Activated CD8-positive, alpha-beta T cell treated with anti-CD3 and anti-CD28 coated beads for 36 hours (primary cell): ENCODE results near the gene GRAMD2A. TPM values are rescaled to one million over a fixed set of nuclear protein-coding genes. Genes with fewer than 3 reads are reported as not detected.

Experiments used
- ATAC-seq: fragments of 200-7000 bp; cut with Tn5 transposase; one replicate; pipeline ENCODE4 v1.10.0; 2021; ENCODE audit warnings: mild to moderate bottlenecking, moderate library complexity
- CTCF ChIA-PET: fragments of 350-600 bp; sonication (Branson Sonifier 250); formaldehyde crosslinking; loops from one replicate; lab custom pipeline; 2021; ENCODE audit warnings: antibody characterized with exemption; lab: Charles Lee
- POLR2A ChIA-PET: fragments of 350-600 bp; sonication (Branson Sonifier 250); formaldehyde crosslinking; loops from one replicate; lab custom pipeline; 2021; ENCODE audit warnings: antibody characterized with exemption; lab: Charles Lee
- DNase-seq: peaks from one replicate; pipeline ENCODE4 v3.0.0-alpha.2; 2020
- H3K27ac Mint-ChIP-seq: one replicate; pipeline ENCODE4 v1.8.0; 2021; ENCODE audit warnings: mild to moderate bottlenecking, mixed read lengths
- H3K27me3 Mint-ChIP-seq: one replicate; pipeline ENCODE4 v1.8.0; 2021; ENCODE audit warnings: mixed read lengths
- H3K36me3 Mint-ChIP-seq: one replicate; pipeline ENCODE4 v1.8.0; 2021; ENCODE audit warnings: low read depth, mixed read lengths
- H3K4me1 Mint-ChIP-seq: one replicate; pipeline ENCODE4 v1.8.0; 2021; ENCODE audit warnings: low read depth, mixed read lengths
- H3K4me3 Mint-ChIP-seq: one replicate; pipeline ENCODE4 v1.8.0; 2021; ENCODE audit warnings: mild to moderate bottlenecking, moderate library complexity, mixed read lengths
- H3K9me3 Mint-ChIP-seq: one replicate; pipeline ENCODE4 v1.8.0; 2021; ENCODE audit warnings: mixed read lengths
- intact Hi-C: fragments of 100-400 bp; cut with micrococcal nuclease; formaldehyde crosslinking; loops from one replicate; pipeline ENCODE4 v1.10.0; 2022
- total RNA-seq, 2 experiments: library from RNA; stranded (reverse); gene quantifications; one replicate each; pipeline ENCODE4 v1.2.3, GENCODE V29; 2021
- TF ChIP-seq, protein P1 (sequence below): fragments of 200-600 bp; IDR thresholded peaks from one replicate; pipeline ENCODE4 v1.8.0; 2022; ENCODE audit warnings: antibody characterized with exemption, mild to moderate bottlenecking

GRAMD2A gene
- total RNA-seq, 2 experiments from 2014 or later: not detected

DNA sequence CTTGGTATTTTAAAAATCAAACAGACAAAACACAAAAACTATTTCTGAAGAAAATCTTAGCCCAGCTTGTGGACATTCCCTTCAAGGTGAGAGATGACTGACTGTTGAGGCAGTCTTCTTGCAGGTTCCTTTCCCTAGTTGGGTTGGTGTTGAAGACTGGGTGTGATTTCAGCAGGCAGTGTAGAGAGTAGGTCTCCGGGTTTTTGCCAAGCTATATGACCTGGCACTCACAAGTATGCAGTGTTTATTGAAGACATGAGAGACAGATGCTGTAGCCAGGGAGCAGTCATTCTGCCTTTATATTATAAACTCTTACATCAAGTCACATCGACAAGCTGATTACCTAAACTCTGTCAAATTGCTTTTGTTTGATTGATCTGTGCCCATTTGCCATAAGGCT lies 61.9 kb downstream of the GRAMD2A start:
- TF ChIP-seq, protein P1, sequence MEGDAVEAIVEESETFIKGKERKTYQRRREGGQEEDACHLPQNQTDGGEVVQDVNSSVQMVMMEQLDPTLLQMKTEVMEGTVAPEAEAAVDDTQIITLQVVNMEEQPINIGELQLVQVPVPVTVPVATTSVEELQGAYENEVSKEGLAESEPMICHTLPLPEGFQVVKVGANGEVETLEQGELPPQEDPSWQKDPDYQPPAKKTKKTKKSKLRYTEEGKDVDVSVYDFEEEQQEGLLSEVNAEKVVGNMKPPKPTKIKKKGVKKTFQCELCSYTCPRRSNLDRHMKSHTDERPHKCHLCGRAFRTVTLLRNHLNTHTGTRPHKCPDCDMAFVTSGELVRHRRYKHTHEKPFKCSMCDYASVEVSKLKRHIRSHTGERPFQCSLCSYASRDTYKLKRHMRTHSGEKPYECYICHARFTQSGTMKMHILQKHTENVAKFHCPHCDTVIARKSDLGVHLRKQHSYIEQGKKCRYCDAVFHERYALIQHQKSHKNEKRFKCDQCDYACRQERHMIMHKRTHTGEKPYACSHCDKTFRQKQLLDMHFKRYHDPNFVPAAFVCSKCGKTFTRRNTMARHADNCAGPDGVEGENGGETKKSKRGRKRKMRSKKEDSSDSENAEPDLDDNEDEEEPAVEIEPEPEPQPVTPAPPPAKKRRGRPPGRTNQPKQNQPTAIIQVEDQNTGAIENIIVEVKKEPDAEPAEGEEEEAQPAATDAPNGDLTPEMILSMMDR: no peak
- POLR2A ChIA-PET: no interaction called here
- Mint-ChIP-seq H3K36me3 (no peaks in the 10 kb centered on the region), H3K27ac (no peak overlapping the region), H3K9me3 (no peaks in the 10 kb centered on the region), H3K4me3 (no peak overlapping the region), H3K4me1 (no peaks in the 10 kb centered on the region), H3K27me3 (no peaks in the 10 kb centered on the region)
- intact Hi-C loops: no loop called here
- ATAC-seq (no peak), DNase-seq (no peak)
- CTCF ChIA-PET: interaction anchor here (2.1 kb wide), 1 partner anchor 21 kb away, joined by 6 read pairs; no protein-coding TSS in a partner anchor

DNA sequence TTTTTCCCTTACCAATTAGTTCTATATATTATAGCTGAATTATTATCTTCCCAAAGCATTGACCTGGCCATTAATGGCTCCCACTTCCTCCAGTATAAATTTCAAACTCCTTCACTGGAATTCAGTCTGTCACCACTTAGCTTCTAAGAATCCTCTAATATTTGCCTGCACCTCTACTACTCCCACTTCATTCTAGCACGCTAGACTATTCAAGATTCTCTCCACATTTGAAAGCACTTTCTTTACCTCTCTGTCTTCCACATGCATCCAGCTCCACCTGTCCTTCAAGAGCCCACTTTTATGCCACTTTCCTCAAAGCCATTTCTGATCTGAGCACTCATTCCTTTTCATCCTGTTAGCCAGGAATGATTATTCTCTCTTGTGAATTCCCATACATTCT lies 64.4 kb downstream of the GRAMD2A start:
- POLR2A ChIA-PET: no interaction called here
- no peaks in the 10 kb centered on the region for H3K36me3 Mint-ChIP-seq
- CTCF ChIA-PET: interaction anchor here (1.0 kb wide), 1 partner anchor 23 kb away, joined by 3 read pairs; no protein-coding TSS in a partner anchor
- DNase-seq: no peak
- TF ChIP-seq, protein P1: no peak
- H3K4me3 Mint-ChIP-seq: no peak overlapping the region
- H3K27ac Mint-ChIP-seq: no peak overlapping the region
- H3K4me1 Mint-ChIP-seq: no peaks in the 10 kb centered on the region
- H3K9me3 Mint-ChIP-seq: no peaks in the 10 kb centered on the region
- no peaks in the 10 kb centered on the region for H3K27me3 Mint-ChIP-seq
- intact Hi-C loops: no loop called here
- ATAC-seq: no peak

DNA sequence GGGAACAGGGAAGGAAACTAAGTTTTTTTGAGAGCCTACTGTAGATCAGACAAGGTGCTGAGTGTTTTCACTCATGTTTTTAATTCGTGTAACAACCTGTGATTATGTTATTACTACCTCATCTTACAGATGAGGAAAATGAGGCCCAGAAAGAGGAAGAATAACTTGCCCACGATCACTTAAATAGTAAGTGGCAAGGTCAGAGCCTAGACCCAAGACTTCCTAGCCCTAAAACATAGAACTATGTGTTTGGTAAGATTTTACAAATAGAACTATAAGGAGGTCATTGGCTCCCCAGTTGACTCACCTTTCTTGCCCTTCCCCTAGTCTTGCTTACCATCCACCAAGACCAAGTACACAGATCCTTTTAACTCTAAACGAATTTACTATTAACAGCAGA lies 65.7 kb downstream of the GRAMD2A start:
- TF ChIP-seq, protein P1: no peak
- no peak overlapping the region for H3K4me3 Mint-ChIP-seq
- ChIA-PET CTCF (no interaction called here), POLR2A (no interaction called here)
- ATAC-seq (no peak), DNase-seq (no peak)
- no peaks in the 10 kb centered on the region for H3K36me3 Mint-ChIP-seq
- no peak overlapping the region for H3K27ac Mint-ChIP-seq
- intact Hi-C loops: no loop called here
- no peaks in the 10 kb centered on the region for H3K9me3 Mint-ChIP-seq
- no peaks in the 10 kb centered on the region for H3K27me3 Mint-ChIP-seq
- no peaks in the 10 kb centered on the region for H3K4me1 Mint-ChIP-seq

DNA sequence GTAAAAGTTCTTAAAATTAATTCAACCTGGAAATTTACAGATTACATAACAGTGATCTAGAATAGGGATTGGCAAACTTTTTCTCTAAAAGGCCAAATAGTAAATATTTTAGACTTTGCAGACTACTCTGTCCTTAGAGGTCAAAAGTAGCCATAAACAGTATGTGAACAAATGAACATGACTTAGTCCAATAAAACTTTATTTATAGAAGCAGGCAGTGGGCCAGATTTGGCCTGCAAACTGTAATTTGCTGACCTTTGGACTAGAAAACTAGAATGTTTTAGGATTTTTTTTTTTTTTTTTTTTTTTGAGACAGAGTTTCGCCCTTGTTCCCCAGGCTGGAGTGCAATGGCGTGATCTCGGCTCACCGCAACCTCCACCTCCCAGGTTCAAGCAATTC lies 67.3 kb downstream of the GRAMD2A start:
- intact Hi-C loops: no loop called here
- H3K27me3 Mint-ChIP-seq: no peaks in the 10 kb centered on the region
- H3K9me3 Mint-ChIP-seq: no peaks in the 10 kb centered on the region
- ATAC-seq: no peak
- no peaks in the 10 kb centered on the region for H3K4me1 Mint-ChIP-seq
- H3K27ac Mint-ChIP-seq: no peak overlapping the region
- DNase-seq: no peak
- TF ChIP-seq, protein P1: no peak
- POLR2A ChIA-PET: interaction anchor here (0.6 kb wide), 1 partner anchor 533 kb away, joined by 3 read pairs; no protein-coding TSS in a partner anchor
- no peaks in the 10 kb centered on the region for H3K36me3 Mint-ChIP-seq
- CTCF ChIA-PET: no interaction called here
- no peak overlapping the region for H3K4me3 Mint-ChIP-seq

DNA sequence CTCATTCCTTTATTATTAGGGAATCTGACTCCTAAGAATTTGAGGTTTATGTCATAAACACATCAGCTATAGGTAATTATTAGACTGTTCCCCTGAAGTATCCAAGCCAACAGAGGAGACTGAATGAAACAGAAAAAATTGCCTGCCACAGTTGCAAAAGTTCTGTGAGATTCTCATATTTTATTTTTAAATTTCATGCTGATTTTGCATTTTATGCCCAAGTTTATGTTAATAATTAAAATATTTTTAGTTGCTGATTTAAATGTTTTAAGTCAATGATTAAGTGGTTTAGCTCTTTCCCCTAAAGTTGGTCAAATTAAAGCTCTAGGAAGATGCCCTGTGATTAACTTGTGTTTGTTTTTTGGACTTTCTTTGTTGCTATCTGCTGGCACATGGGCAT lies 69.2 kb downstream of the GRAMD2A start:
- Mint-ChIP-seq H3K27ac (no peak overlapping the region), H3K4me3 (no peak overlapping the region), H3K4me1 (no peaks in the 10 kb centered on the region), H3K9me3 (no peaks in the 10 kb centered on the region), H3K36me3 (no peaks in the 10 kb centered on the region), H3K27me3 (no peaks in the 10 kb centered on the region)
- intact Hi-C loops: no loop called here
- DNase-seq: no peak
- no peak for ATAC-seq
- TF ChIP-seq, protein P1: no peak
- POLR2A ChIA-PET: no interaction called here
- CTCF ChIA-PET: no interaction called here
